GM21360 (cell line): ENCODE data around the gene DIP2C.

Experiments
- ATAC-seq: cut with Tn5 transposase; IDR thresholded peaks from one replicate; pipeline ENCODE4 v1.9.1; 2021; ENCODE audit warnings: mild to moderate bottlenecking, moderate library complexity; ENCODE audit not compliant: unreplicated experiment

DIP2C gene

DNA sequence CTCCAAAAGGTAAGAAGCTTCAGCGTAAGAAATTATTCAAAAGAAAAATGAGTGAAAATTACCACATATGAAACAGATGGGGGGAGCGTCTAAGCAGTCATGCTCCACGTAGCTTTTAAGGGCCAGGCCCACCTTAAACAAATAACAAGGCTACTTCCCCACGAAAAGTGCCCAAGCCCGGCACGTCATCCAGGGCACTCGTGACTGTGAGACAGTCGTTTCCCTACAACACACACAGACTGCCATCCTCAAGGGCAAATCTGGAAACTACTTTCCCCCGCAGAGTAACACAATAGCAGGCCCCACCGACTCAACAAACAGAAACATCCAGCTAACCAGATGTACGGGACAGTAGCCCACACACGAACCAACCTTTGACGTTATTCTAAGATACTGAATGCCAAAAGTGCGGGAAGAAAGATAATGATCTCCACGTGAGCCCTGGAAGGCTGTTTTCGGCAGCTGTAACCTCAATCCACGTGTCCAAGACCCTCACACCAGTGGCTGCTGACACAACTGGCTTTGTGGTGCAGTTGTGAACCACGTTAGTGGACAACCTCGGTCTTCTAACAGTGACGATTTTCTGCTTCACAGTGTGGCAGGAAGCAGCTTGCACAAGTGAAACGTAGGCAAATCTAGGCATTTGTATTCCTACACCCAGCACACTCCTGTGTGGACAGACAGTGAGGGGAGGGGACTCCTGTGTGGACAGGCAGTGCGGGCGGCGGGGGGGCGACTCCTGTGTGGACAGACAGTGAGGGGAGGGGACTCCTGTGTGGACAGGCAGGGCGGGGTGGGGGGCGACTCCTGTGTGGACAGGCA, 302.5 kb downstream of the DIP2C start:
- no peak for ATAC-seq

DNA sequence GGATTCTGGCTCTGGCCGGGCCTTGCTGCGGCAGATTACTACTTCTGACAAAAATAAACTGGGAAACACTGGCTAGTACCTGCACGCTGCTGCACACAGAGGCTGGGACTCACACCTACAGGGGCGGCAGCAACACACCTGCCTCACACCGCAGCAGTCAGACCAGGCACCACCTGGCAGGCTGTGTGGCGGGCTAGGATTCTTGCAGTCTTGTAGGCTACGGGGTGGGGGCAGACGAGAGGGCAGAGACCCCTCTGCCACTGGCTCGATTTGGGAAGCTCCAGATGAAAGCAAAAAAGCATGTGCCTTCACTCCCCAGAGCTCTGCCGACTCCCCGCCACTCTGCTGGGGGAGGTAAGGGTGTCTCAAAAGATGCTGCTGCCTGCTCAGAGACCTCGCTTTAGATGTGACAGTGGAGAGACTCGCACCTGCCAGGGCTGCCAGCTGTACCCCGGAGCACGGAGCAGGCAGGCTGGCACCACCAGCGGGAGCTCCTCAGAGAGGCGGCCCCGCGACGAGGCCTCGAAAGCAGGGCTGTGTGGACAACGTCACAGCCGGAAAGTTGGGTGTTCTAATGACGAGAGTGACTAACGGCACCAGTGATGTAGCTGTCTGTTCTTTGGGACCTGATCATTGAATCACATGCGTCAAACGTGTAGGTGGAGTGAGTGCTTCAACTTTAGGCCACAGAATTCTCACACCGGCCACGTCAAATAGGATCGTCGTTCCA, 303.7 kb downstream of the DIP2C start:
- ATAC-seq: no peak

DNA sequence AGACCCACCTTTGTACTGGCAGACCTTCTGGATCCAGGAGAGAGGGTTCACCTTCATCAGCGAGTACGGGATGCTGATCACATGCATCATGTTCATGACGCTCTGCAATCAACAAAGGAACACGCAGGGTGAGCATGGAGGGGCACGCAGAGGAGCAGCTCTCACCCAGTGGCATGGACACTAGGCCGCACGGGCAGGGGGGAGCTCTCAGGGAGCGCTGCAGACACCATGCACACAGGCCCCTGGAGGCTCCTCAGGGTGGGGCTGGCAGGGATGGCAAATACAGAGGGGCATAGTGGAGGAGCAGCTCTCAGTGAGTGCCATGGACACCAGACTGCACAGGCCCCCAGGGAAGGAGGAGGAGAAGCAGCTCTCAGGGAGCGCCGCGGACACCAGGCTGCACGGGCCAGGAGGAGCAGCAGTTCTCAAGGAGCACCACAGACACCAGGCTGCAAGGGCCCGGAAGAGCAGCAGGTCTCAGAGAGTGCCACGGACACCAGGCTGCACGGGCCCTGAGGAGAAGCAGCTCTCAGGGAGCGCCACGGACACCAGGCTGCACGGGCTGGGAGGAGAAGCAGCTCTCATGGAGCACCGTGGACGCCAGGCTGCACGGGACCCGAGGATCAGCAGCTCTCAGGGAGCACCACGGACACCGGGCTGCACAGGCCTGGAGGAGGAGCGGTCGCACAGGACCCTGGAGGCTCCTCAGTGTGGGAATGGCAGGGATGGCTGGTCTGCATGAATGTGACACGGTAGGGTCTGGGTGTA, 304.7 kb downstream of the DIP2C start:
- no peak for ATAC-seq

DNA sequence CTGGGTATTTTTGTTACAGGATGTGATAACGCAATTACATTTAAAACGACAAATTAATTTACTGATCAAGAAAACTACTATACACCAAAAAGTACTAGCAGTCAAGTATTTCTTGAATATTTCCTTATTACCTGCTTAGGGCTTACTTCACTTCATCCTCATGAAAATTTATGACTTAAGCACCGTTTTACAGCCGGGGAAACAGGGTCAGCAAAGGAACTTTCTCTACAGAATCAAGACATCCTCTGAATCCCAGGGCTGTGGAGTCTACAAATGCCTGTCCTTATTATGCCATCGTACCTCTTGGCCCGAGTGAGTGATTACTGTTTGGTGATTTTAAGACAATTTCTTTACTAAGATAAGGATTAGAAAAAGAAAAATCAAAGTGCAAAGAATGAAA, 305.9 kb downstream of the DIP2C start:
- no peak for ATAC-seq

DNA sequence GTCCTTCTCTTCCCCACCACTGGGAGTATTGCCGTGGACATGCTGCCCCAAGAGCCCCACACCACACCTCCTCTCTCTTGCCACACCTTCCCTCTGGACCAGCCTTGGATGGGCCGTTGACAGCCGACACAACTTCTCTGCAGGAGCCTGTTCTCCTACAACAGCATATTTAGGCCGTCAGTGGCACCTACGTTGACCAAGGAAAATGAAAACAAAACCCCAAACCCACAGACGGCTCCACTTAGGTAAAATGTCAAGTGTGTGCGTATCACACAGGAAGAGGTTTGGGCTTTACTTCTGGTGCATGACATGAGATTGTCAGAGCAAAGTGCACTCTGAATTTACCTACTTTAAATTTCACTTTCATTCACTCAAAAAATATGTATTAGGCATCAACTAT, 307.7 kb downstream of the DIP2C start:
- ATAC-seq: no peak

DNA sequence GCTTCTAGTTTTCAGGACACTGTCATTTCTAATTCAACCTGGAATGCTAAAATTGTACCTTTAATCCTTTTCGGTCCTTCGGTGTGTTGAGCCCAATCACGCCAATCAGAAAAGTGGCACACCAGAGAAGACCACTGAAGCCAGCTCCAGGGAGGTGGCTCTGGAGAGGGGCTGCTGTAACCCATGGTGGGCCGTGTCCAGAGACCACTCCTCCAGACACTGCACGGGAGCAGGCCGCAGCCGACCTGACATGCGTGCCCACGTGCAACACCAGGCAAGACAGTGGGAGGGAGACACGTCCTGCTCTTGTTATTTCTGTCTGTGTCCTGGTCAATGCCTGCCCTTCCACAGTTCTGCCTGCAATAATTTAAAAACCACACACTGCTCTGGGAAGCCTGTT, 308.1 kb downstream of the DIP2C start:
- ATAC-seq: no peak

DNA sequence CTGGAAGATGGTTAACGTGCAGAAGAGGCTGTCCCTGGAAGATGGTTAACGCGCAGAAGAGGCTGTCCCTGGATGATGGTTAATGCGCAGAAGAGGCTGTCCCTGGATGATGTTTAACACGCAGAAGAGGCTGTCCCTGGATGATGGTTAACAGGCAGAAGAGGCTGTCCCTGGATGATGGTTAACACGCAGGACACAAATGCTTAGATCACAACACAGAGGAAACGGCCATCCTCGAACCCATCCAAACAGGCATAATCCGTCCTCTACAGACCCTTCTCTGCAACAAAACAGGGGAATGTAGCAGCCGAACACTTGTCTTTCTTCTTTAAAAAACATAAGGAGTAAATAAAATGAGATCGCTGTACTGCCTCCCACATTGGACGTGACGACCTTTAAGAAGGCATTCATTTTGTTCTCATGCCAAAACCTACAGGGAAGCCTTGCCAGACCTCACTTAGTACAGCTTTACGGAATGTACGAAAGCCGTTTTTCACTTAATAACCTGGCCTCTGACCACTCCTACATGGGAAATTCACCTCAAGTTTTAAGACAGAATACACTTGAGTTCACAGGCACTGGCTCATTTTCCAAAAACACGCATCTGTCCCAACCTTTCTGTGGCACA, 309.0 kb downstream of the DIP2C start:
- no peak for ATAC-seq

DNA sequence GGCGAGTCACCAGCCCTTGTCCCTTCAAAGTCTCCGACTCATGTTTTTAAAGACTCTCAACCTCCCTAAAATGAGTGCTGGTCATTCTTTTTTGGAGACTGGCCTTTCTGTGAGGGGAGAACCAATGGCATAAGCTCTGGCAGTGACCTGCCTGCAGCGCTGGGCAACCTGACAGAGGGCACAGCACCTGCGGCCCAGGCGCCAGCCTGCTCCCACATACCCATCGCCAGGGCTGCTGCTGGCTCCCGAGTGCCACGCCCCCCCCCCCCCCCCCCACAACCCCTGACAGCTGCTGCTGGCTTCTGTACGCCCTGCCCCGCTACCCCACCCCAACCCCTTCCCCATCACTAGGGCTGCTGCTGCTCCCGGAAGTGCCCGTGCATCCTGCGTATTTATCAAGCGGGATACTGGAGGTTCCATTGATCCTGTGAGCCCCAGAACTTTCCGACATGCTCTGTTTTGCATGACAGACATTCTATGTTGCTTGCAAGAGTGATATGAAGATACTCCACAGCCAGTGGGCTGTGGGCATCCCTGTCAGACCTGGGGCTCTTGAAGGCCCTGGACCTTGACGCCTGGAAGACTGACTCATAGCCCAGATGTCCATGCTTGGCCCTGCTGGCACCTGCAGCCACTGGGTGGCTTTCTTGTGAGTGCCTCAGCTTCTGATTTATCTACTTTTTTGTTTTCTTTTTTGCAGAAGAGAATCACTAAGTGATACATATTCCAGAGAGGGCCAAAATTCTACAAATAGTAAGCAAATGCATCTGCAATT, 310.4 kb downstream of the DIP2C start:
- ATAC-seq: no peak

DNA sequence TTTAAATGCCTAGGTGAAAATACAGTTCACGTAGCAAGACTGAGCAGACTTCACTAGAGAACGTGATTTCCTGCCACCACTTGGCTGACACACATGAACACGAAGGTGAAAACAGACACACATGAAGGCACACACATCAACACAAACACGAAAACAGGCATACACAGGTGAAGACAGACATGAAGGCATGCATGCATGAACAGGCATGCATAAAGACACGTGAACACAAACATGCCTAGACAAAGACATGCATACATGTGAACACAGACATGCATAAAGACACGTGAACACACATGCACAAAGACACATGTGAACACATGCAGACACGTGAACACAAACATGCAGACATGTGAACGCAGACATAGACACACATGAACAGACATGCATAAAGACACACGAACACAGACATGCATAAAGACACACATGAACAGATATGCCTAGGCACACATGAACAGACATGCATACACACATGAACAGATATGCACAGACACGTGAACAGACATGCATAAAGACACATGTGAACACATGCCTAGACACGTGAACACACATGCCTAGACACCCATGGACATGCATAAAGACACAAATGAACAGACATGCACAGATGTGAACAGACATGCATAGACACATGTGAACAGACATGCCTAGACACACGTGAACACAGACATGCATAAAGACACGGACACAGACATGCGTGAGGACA, 311.1 kb downstream of the DIP2C start:
- ATAC-seq: no peak

DNA sequence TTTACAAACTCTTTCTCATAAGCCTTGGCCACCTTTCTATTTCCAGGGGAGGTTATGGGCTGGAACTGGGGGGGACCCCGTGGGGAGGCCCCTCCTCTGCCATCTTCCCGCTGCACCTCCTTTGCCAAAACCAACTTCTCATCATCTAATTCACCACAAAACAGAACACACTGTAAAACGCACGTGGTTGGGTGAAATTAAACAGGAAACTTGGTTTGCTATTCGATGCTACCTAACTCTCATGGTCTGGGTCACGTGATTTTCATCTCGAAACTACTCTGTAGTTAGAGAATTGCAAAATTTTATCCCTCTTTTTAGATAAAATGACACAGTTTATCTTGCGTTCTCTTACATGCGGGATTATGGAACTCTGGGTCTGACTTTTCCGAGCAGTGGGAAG, 312.2 kb downstream of the DIP2C start:
- no peak for ATAC-seq

DNA sequence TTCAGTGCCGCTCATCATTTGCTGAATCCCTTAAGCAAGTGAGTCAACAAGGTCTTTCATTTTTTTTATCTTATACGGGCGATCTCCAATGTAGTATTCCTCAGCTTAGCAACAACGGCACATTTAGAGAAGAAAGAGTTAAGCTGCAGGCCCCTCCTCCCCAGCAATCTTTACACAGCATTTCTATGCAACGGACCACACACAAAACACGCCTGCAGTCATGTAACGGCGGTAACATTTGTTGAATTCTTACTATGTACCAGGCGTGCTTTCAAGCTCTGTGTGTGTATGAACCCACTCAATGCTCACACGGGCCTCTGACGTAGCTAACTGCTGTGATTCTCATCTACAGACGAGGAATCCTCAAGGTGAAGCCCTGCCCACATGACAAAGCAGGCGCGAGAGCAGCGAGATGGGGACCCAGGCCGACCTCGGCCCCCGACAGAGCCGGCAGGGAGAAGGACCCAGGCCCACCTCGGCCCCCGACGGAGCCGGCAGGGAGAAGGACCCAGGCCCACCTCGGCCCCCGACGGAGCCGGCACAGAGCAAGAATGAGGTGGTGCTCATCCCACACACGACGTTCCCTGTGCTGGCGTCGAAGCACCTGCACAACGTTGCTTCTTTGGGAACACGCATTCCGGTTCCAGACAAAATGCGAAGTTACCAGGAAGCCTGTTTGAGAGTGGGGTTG, 313.5 kb downstream of the DIP2C start:
- no peak for ATAC-seq

DNA sequence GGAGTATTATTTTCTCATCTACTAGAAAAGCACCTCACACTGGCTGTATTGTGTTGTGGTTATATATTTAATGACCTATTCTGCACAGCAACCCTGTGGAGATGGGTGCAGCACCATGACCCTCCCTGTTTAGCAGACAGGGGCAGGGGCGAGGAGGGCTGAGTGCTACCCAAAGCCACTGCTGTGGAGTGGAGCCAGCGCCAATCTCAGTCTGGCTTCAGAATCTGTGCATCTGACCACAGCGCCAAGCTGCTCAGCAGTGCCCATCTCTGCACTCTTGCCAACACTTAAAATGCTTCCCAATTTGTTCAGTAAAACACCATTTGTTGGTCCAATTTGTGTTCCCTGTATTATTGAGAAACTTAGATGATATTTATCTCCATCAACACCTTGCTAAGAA, 315.1 kb downstream of the DIP2C start:
- no peak for ATAC-seq

DNA sequence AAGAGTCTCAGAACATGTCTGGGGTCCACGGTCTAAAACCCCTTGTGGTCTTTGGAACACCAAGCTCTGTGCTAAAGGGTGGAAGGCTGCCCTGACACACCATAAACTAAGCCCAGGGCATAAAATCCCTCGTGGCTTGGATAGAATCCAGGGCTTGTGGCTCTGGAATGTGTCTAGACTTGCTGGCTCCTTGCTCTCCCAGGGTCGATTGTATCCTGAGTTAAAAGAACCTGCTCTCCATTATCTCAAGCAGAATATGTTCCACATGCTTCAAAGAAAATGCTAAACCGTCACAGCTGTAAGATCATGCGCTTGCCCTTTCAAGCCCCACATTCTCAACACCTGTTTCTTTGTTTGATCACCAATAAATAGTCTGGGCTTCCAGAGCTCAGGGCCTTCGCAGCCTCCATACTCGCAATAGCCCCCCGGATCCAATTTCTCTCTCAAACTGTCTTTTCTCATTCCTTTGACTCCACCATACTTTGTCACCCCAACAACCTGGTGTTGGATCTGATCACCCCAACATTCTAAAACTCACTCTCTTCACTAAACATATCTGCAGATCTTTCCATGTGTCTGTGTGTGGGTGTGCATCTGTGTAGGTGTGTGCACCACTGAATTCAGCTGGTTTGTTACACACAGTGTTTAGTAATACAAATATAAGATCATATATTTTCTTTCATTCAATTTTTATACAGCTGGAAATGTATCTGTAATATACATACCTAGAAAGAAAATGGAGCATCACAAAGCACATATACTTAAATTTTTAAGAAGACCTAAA, 315.8 kb downstream of the DIP2C start:
- ATAC-seq: no peak

DNA sequence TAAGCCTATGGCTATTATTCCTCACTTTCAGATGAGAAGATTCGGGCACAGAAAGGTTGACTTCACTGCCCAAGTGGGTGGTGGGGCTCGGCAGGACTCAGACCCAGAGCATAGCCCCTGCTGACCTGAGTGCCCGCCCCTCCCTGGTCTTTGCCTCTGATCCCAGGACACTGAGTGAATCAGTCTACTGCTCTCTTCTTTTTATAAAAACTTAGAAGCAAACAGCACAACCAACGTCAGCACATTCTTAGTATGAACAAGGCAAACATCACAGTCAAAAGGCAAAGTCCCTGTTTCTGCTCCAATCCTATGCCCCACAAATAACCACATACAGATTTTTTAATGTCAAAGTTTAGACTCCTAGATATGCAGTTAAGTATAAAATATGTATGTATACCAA, 316.5 kb downstream of the DIP2C start:
- no peak for ATAC-seq

DNA sequence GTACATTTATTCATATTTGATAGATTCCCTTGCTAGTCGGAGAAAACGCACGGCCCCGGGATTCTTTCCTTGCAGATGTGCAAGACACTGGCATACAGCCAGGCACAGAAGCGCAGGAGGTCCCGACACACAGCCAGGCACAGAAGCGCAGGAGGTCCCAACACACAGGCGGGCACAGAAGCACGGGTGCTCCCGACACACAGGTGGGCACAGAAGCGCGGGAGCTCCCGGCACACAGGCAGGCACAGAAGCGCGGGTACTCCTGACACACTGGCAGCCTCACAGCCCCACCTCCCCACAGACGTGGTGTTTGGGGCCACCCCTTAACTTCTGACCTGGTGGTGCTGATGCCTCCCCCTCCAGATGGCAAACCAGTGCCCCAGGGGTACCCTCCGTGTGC, 316.9 kb downstream of the DIP2C start:
- no peak for ATAC-seq

DNA sequence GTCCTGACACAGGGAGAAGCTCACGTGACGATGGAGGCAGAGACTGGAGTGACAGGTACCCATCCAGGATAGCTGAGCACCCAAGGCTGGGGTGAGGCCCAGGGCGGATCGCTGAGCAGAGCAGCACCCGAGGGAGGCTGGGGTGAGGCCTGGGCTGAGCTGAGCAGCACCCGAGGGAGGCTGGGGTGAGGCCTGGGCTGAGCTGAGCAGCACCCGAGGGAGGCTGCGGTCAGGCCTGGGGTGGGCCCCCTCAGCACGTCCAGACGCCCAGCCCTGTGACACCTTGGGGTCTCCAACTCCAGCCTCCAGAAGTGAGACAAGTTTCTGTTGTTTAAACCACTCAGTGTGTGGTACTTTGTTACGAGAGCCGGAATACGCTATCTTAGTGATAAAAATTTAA, 318.0 kb downstream of the DIP2C start:
- ATAC-seq: no peak

DNA sequence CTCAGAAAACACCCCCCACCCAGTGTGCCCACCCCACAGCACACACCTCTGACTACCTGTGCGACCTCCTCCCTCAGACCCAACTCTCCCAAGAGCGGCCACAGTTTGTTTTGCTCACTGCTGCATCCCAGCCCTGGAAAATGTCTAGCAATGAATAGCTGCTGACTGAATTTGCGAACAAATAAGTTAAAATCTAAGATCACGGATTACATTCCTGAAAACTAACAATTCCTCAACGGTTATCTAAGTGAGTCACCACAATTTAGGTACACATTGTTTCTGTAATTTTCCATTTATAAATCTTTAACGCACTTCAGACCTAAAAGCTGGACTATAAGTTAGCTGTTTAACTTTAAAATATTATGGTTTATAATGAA, 319.0 kb downstream of the DIP2C start:
- ATAC-seq: no peak

DNA sequence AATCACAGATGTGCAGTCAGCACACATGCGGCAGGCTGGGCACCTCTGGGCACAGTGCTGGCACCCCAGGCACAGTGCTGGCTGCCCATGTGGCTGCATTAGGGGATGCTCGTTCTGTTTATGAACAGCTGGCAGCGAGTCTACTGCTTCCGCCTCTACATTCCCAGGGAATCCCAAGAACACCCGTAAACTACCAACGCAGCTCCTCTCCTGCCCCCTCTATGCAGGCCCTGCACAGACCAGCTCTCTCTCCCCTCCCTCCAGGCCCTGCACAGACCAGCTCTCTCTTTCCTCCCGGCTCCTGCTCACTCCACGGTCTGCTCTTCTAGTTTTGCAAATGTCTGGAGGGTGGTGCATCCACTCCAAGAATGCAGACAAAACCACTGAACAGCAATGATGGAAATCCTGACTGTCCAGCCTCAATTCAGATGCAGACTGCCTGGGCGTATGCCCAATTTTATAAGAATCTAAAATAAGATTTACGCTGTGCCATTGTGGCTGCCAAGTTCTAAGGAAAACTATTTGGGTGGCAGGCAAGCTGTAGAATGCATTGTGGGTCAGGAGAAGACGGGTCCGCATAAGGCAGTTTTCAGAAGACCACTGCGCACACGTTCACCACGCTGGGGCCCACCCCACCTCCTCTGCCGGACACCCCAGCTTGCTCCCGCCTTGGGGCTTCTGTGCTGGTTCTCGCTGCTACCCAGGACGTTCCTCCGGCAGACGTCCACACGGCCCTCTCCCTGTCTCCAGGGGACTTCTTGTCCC, 319.6 kb downstream of the DIP2C start:
- ATAC-seq: no peak
